UCSD-AML1 (cell line): ENCODE results near the gene HIRA.
"Not testable (repeated sequence)": the region's sequence is repeated elsewhere in the genome, so short reads cannot be mapped to it uniquely, and the experiment has no call there.

Experiments
- DNase-seq: peaks from one replicate; lab custom pipeline; 2025; ENCODE audit not compliant: unreplicated experiment; lab: John Stamatoyannopoulos, UW

The HIRA gene

GRCh38 chr22:19331474-19331873, 100.1 kb downstream of the HIRA start:
- no peak for DNase-seq

DNA sequence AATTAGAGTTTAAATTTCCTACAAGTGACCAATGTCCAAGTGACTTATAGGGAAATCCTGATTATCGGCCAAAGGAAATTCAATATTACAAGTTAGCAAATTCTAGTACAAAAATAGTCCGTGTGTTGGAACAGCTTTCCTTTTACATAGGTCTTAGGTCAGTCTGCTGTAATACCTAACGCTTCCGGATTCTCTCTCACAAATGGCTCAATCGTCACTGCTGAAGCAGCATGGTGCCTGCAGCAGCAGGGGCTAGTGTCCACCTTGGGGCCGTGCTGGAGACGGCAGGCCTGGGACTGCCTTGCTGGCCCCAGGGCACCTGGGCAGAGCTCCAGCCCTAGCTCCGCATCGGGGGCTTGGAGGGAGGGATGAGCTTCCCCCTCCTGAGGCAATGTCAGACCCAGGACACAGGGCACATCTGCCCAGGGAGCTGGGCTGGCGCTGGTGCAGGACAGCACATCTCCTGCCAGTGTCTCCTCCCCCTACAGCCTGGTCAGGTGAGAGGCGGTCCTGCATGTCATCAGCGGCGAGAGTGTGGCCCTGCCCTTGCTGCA, 100.6 kb downstream of the HIRA start:
- no peak for DNase-seq

DNA sequence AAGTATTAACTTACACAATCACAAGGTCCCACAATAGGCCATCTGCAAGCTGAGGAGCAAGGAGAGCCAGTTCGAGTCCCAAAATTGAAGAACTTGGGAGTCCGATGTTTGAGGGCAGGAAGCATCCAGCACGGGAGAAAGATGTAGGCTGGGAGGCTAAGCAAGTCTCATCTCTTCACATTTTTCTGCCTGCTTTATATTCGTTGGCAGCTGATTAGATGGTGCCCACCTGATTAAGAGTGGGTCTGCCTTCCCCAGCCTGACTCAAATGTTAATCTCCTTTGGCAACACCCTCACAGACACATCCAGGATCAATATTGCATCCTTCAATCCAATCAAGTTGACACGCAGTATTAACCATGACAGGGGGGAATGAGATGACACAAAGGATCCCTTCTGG, 101.3 kb downstream of the HIRA start:
- DNase-seq, result not testable (repeated sequence)

GRCh38 chr22:19329454-19329853, 102.1 kb downstream of the HIRA start:
- DNase-seq, result no peak

- DNase-seq, result no peak
Observed at GRCh38 chr22:19325296-19325948, 106.1 kb downstream of the HIRA start.

GRCh38 chr22:19323420-19323819, 108.1 kb downstream of the HIRA start:
- not testable (repeated sequence) for DNase-seq

- no peak for DNase-seq
Observed at GRCh38 chr22:19321757-19322156, 109.8 kb downstream of the HIRA start.

DNA sequence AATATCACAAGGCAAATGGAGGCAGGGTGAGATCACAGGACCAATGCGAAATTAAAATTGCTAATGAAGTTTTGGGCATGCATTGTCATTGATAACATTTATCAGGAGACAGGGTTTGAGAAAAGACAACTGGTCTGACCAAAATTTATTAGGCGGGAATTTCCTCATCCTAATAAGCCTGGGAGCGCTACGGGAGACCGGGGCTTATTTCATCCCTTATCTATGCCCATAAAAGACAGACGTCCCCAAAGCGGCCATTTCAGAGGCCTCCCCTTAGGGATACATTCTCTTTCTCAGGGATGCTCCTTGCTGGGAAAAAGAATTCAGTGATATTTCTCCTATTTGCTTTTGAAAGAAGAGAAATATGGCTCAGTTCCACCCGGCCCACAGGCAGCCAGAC, 111.4 kb downstream of the HIRA start:
- DNase-seq, result not testable (repeated sequence)

- DNase-seq, result no peak
Observed at GRCh38 chr22:19319281-19319680, 112.3 kb downstream of the HIRA start.

- no peak for DNase-seq
Observed at GRCh38 chr22:19317865-19318264, 113.7 kb downstream of the HIRA start.

DNA sequence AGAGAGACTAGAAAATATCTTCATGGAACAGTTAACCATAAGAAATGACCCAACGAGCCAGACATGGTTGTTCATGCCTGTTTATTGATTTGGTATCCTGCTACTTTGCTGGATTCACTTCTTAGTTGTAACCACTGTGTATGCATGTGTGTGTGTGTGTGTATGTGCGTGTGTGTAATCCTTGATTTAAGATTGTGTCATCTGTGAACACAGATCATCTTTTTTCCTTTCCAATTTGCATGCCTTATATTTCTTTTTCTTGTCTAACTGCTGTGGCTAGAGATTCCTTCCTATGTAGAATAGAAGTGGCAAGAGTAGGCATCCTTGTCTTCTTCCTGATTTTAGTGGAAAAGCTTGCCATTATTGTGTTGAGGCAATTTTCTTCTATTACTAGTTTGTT, 123.7 kb downstream of the HIRA start:
- no peak for DNase-seq

GRCh38 chr22:19306535-19306934, 125.0 kb downstream of the HIRA start:
- DNase-seq, result not testable (repeated sequence)

DNA sequence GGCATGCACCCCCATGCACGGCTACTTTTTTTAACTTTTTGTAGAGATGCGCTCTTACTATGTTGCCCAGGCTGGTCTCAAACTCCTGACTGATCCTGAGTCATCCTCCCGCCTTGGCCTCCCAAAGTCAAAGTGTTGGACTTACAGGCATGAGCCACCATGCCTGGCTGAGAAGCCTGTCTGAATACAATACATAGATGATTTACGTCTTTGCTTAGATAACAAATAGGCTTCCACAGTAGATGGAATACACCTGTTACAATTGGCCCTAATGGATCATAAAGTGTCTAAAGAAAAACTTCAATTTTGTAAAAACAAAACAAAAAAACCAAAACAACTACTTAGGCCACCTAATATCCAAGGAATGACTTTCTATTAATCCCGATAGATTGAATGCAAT, 127.0 kb downstream of the HIRA start:
- no peak for DNase-seq

DNA sequence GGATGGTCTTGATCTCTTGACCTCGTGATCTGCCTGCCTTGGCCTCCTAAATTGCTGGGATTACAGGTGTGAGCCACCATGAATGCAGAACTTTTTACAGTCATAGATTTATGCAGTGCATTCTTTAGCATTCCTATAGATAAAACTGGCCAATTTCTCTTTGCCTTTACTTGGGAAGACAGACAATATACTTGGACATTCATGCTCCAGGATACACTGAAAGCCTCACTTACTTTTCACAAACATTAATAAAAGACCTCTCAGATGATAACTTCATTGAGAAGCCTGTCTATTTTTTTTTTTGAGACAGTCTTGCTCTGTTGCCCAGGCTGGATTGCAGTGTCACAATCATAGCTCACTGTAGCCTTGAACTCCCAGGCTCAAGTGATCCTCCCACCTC, 127.7 kb downstream of the HIRA start:
- DNase-seq, result no peak

GRCh38 chr22:19295733-19296132, 135.8 kb downstream of the HIRA start:
- DNase-seq, result no peak

DNA sequence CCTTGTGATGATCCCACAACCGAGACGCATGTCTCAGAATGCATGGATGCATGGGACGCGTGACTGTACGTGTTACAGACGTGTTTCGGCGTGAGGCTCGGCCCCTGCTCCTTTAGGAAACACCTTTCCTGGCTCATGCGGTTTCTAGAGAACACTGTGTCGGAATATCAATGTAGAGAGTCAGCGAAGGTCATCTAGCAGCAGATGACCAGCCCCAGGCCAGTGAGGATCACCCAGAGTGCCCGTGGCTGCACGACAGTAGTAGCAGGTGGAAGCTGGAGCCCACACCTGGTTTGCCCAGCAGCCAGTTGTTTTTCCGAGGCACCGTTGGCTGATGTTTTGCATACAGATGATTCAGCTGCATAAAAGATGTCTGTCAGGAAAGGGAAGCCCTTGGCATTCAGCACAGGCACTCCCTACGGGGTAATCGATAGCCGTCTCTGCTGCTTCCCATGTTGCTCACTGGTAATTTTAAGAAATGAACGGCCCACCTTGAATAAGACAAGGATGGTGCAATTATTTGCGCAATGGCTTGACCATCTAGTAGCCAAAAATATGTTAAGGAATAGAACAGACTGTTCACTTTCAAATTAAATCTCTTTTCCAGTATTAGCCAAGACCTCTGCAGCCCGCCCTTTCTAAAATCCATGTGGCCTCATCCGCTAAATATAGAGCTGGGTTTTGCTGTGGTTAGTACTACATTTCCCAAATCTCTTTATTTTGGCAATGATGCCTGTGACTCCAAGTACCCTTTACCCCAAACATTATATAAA, 138.9 kb downstream of the HIRA start:
- DNase-seq, result no peak

- DNase-seq, result peak; percentile 70
Observed at GRCh38 chr22:19291580-19292457, 139.7 kb downstream of the HIRA start, which contains the start of gene CLTCL1. CLTCL1 (minus strand) TSS chr22:19291719; CDS start chr22:19291641, 78 bp downstream.

- no peak for DNase-seq
Observed at GRCh38 chr22:19291218-19291579, 140.3 kb downstream of the HIRA start.

DNA sequence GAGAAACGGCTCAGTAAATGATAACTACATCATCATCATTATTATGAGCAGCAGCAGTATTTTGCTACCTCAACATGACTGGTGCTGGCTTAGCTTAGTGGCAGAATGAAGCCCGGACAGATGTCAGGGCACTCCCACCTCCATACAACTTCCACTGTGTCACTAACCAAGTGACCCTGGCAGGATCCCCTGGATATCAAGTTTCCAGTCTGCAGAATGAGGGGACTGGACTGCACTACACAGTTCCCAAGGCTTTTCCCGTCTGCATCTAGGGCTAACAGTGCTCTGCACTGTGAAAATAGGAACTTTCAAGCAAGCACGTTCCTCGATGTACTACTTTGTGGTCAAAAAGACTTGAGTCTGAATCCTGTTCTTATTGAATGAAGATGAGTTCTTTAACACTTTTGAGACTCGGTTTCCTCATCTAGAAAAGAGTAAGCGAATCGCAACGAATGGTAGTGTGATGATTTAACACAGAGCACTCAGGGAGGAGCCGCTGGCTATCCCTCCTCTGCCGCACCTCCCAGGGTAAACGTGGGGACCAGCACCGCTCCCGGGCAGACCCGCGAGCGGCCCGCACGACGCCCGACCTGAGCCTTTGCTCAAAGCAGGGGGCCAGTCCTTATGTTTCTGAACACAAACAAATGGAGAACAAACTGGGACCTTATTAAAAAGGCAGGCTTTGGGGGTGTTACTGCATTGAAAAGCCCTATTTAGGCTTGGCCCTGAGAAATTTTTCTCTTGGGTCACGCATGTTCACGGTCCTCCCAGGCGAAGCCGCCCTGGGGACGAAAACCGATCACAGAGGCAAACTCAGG, 140.9 kb downstream of the HIRA start:
- DNase-seq, result no peak

DNA sequence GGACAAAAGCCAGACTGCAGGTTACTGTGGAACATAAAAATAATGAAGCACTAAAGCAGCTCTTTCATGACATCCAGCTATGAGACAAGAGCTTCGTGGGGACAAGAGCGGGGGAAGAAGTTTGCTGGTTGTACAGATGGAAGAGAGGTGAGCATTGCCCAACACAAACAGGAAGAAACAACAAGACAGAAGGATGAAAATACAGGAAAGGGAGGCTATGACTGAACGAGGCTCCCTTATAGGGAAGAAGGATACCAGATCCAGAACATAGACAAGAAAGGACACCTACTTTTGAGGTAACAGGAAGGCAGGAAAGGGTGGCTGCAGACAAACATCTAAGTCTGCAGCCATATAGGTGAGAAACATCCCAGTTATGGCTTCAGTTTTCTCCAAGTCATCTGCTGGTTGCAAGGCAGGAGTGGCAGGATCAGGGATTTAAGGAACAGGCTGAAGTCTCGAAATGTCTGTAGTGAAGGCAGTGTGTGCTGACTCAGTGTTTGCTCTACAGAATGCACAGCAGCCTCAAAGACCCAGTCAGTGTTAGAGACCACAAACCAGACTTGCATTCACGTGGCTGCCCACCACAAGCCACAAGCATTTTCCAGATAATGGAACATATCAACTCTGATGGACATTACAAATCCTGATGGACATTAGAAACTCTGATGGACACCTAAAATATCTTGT, 141.9 kb downstream of the HIRA start:
- no peak for DNase-seq
